ENCODE data around the gene GCFC2. TPM values are rescaled to one million over a fixed set of nuclear protein-coding genes. Genes with fewer than 3 reads are reported as not detected.

Gene GCFC2
- total and polyA plus RNA-seq, 4 donors = 9.5 to 44.9 (median 20.4) TPM

DNA sequence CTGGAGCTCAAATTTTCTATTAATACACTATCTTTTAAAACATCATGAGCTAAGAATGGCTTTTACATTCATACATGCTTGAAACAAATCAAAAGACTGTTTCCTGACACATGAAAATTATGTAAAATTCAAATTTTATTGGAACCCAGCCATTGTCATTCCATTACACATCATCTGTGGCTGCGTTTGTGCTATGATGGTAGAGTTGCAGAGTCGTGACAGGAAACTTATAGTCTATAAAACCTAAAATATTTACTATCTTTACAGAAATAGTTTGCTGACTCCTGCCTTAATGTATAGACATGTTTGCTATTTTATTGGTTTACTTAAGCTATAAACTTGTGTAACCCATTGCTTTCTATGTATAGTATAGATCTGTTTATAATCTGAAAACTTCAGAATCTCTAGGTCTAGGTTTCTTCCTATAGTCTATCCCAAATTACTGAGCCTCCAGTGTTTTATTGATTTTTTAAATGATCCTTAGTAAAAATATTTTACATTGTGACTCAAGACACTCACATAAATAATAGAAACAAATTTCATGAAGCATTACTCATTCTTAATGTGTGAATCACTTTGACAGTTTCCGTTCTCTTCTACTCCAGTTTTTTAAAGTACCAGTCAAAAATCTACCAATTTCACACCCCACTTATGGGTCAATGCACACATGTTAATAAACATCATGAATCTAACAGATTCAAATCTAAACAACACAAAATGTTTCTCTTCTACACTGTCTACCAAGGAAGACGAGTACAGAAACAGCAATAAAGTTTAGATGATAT is 90.6 kb downstream of the GCFC2 start:
- Histone ChIP-seq H3K27ac (ENCODE audit: low read depth in 1 of 2, low read length in 1 of 2) (no peak overlapping the region), H3K4me3 (no peak overlapping the region), H3K9me3 (ENCODE audit: control insufficient read depth in 4 of 4, insufficient read depth in 3 of 4, low read length in 3 of 4) (no peaks in the 10 kb centered on the region), H3K36me3 (ENCODE audit: control insufficient read depth in 4 of 4, insufficient read depth in 4 of 4, low read length in 4 of 4) (no peaks in the 10 kb centered on the region), H3K4me1 (ENCODE audit: control insufficient read depth in 5 of 5, insufficient read depth in 5 of 5, low read length in 5 of 5) (no peaks in the 10 kb centered on the region), H3K27me3 (ENCODE audit: control insufficient read depth in 3 of 3, insufficient read depth in 3 of 3, low read length in 2 of 3) (no peaks in the 10 kb centered on the region), H3K9ac (ENCODE audit: insufficient read depth in 1 of 2, low read length in 2 of 2) (no peak overlapping the region)
- TF ChIP-seq, protein P1, sequence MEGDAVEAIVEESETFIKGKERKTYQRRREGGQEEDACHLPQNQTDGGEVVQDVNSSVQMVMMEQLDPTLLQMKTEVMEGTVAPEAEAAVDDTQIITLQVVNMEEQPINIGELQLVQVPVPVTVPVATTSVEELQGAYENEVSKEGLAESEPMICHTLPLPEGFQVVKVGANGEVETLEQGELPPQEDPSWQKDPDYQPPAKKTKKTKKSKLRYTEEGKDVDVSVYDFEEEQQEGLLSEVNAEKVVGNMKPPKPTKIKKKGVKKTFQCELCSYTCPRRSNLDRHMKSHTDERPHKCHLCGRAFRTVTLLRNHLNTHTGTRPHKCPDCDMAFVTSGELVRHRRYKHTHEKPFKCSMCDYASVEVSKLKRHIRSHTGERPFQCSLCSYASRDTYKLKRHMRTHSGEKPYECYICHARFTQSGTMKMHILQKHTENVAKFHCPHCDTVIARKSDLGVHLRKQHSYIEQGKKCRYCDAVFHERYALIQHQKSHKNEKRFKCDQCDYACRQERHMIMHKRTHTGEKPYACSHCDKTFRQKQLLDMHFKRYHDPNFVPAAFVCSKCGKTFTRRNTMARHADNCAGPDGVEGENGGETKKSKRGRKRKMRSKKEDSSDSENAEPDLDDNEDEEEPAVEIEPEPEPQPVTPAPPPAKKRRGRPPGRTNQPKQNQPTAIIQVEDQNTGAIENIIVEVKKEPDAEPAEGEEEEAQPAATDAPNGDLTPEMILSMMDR (IDR thresholded peaks at IDR 0.05; ENCODE audit: control extremely low read depth, extremely low read depth) = no peak
- DNase-seq (no peak), ATAC-seq (ENCODE audit: insufficient read depth, low FRiP score) (no peak)
- 83 to 88% methylated on average over 4 of the region's 4 CpGs for WGBS, 2 donors

DNA sequence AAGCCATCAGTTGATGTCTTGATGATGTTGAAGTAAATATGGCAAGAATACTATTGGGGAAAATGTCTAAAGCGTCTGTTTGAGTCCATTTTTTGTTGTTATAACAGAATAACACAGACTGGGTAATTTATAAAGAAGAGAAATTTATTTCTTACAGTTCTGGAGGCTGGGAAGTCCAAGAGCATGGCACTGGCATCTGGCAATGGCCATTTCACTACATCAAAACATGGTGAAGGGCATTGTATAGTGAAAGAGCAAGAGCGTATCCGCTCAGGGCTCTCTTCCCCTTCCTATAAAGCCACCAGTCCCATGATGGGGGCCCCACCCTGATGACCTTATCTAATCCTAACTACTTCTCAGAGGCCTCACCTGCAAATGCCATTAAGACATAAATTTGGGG is 93.8 kb downstream of the GCFC2 start:
- Histone ChIP-seq H3K36me3 (ENCODE audit: control insufficient read depth in 4 of 4, insufficient read depth in 4 of 4, low read length in 4 of 4) (no peaks in the 10 kb centered on the region), H3K4me1 (ENCODE audit: control insufficient read depth in 5 of 5, insufficient read depth in 5 of 5, low read length in 5 of 5) (peaks cover 0 to 7% (median 0%) of the 10 kb centered on the region in 5 donors), H3K4me3 (no peak overlapping the region), H3K27ac (ENCODE audit: low read depth in 1 of 2, low read length in 1 of 2) (no peak overlapping the region), H3K9me3 (ENCODE audit: control insufficient read depth in 4 of 4, insufficient read depth in 3 of 4, low read length in 3 of 4) (no peaks in the 10 kb centered on the region), H3K9ac (ENCODE audit: insufficient read depth in 1 of 2, low read length in 2 of 2) (no peak overlapping the region), H3K27me3 (ENCODE audit: control insufficient read depth in 3 of 3, insufficient read depth in 3 of 3, low read length in 2 of 3) (no peaks in the 10 kb centered on the region)
- TF ChIP-seq, protein P1 (IDR thresholded peaks at IDR 0.05; ENCODE audit: control extremely low read depth, extremely low read depth) = no peak
- DNase-seq = no peak
- ATAC-seq (ENCODE audit: insufficient read depth, low FRiP score) = no peak
- WGBS, 2 donors = 97% methylated on average over 3 of the region's 3 CpGs

DNA sequence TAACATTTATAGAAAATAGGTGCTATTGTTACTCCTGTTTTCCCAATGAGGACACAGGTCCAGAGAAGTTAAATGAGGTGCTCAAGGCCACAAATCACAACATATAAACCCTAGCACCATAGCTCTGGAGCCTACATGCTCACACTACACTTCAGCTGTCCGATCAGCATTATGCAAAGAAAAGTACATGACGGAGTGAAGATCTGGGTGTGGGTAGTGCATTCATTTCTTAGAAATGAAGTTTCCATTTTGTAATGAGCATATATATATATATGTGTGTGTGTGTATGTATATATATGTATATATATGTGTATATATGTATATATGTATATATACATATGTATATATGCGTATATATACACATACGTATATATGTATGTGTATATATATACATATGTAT is 94.3 kb downstream of the GCFC2 start:
- WGBS, 2 donors = 91% methylated on average over 4 of the region's 4 CpGs
- Histone ChIP-seq H3K27ac (ENCODE audit: low read depth in 1 of 2, low read length in 1 of 2) (no peak overlapping the region), H3K9me3 (ENCODE audit: control insufficient read depth in 4 of 4, insufficient read depth in 3 of 4, low read length in 3 of 4) (no peaks in the 10 kb centered on the region), H3K9ac (ENCODE audit: insufficient read depth in 1 of 2, low read length in 2 of 2) (no peak overlapping the region), H3K4me1 (ENCODE audit: control insufficient read depth in 5 of 5, insufficient read depth in 5 of 5, low read length in 5 of 5) (peaks cover 0 to 7% (median 0%) of the 10 kb centered on the region in 5 donors), H3K36me3 (ENCODE audit: control insufficient read depth in 4 of 4, insufficient read depth in 4 of 4, low read length in 4 of 4) (no peaks in the 10 kb centered on the region), H3K4me3 (no peak overlapping the region), H3K27me3 (ENCODE audit: control insufficient read depth in 3 of 3, insufficient read depth in 3 of 3, low read length in 2 of 3) (no peaks in the 10 kb centered on the region)
- ATAC-seq (ENCODE audit: insufficient read depth, low FRiP score) = no peak
- TF ChIP-seq, protein P1 (IDR thresholded peaks at IDR 0.05; ENCODE audit: control extremely low read depth, extremely low read depth) = no peak
- no peak for DNase-seq
